Neuronal stem cell (in vitro differentiated cells): ENCODE results near the gene ABO.
A peak's percentile ranks its signal among the peaks of the same experiment; 100 is the strongest.

Experiments used
- DNase-seq: peaks from one replicate; pipeline ENCODE4 v3.0.0-alpha.2; 2013; ENCODE audit warnings: low spot score
- H2AFZ ChIP-seq: one replicate; pipeline ENCODE4 v1.6.1; 2013; ENCODE audit warnings: mild to moderate bottlenecking, low read length, inconsistent platforms
- H2AK5ac ChIP-seq: 2 replicates; pipeline ENCODE4 v1.6.1; 2013; ENCODE audit warnings: low read depth, mild to moderate bottlenecking, inconsistent platforms, low read length, moderate library complexity, mixed read lengths
- H2BK120ac ChIP-seq: 2 replicates; pipeline ENCODE4 v1.6.1; 2013; ENCODE audit warnings: low read depth, mild to moderate bottlenecking, inconsistent platforms, low read length, moderate library complexity, mixed read lengths
- H2BK12ac ChIP-seq: one replicate; pipeline ENCODE4 v1.6.1; 2013; ENCODE audit warnings: low read length, inconsistent platforms
- H2BK15ac ChIP-seq: 2 replicates; pipeline ENCODE4 v1.6.1; 2013; ENCODE audit warnings: mild to moderate bottlenecking, low read length, inconsistent platforms, mixed read lengths
- H2BK5ac ChIP-seq: one replicate; pipeline ENCODE4 v1.6.1; 2013; ENCODE audit warnings: inconsistent platforms, mild to moderate bottlenecking, low read length, moderate library complexity
- H3K14ac ChIP-seq: one replicate; pipeline ENCODE4 v1.6.1; 2013; ENCODE audit warnings: low read length, inconsistent platforms
- H3K18ac ChIP-seq: 2 replicates; pipeline ENCODE4 v1.6.1; 2013; ENCODE audit warnings: low read length, inconsistent platforms
- H3K23ac ChIP-seq: 2 replicates; pipeline ENCODE4 v1.6.1; 2013; ENCODE audit warnings: low read depth, mild to moderate bottlenecking, mixed read lengths, low read length, inconsistent platforms; ENCODE audit not compliant: poor library complexity
- H3K27ac ChIP-seq: replicated peaks from 3 replicates; pipeline ENCODE4 v1.5.1; 2013; ENCODE audit warnings: low read length, inconsistent platforms
- H3K27me3 ChIP-seq, 3 experiments: 2 replicates each; pipeline ENCODE4 v1.6.1; 2013; ENCODE audit warnings: low read length in 3 of 3, mild to moderate bottlenecking in 2 of 3, inconsistent platforms in 1 of 3, low read depth in 1 of 3, mixed read lengths in 1 of 3, moderate library complexity in 1 of 3; ENCODE audit not compliant: control insufficient read depth in 3 of 3, insufficient read depth in 3 of 3
- H3K36me3 ChIP-seq, 2 donors: replicated peaks in 1 of 2; 2 replicates each; pipeline ENCODE4 v1.6.1; 2013; ENCODE audit warnings: low read length in 2 of 2; ENCODE audit not compliant: control insufficient read depth in 2 of 2, insufficient read depth in 2 of 2
- H3K4ac ChIP-seq: 2 replicates; pipeline ENCODE4 v1.6.1; 2013; ENCODE audit warnings: inconsistent platforms, mild to moderate bottlenecking, low read length, moderate library complexity
- H3K4me1 ChIP-seq, 2 donors: 1 replicate in 1 of 2; 2 replicates in 1 of 2; pipeline ENCODE4 v1.6.1; 2013; ENCODE audit warnings: low read length in 2 of 2, low read depth in 1 of 2; ENCODE audit not compliant: control insufficient read depth in 2 of 2, insufficient read depth in 1 of 2
- H3K4me2 ChIP-seq: one replicate; pipeline ENCODE4 v1.6.1; 2013; ENCODE audit warnings: mild to moderate bottlenecking, low read length, inconsistent platforms; ENCODE audit not compliant: insufficient read depth, poor library complexity, severe bottlenecking
- H3K4me3 ChIP-seq, 2 donors: 2 replicates each; pipeline ENCODE4 v1.5.1; 2013; ENCODE audit warnings: low read length in 2 of 2, mild to moderate bottlenecking in 2 of 2, inconsistent platforms in 1 of 2, moderate library complexity in 1 of 2
- H3K79me1 ChIP-seq: one replicate; pipeline ENCODE4 v1.6.1; 2013; ENCODE audit warnings: low read depth, mild to moderate bottlenecking, inconsistent platforms, low read length, moderate library complexity
- H3K9ac ChIP-seq: one replicate; pipeline ENCODE4 v1.6.1; 2013; ENCODE audit warnings: mild to moderate bottlenecking, low read depth, low read length, inconsistent platforms; ENCODE audit not compliant: poor library complexity
- H3K9me3 ChIP-seq, 2 donors: replicated peaks in 1 of 2; 2 replicates each; pipeline versions ENCODE3 to v1.6.1; 2013; ENCODE audit warnings: low read length in 2 of 2, mild to moderate bottlenecking in 2 of 2, inconsistent platforms in 1 of 2, low read depth in 1 of 2, mixed read lengths in 1 of 2, moderate library complexity in 1 of 2; ENCODE audit not compliant: control insufficient read depth in 2 of 2, insufficient read depth in 1 of 2
- H4K8ac ChIP-seq: one replicate; pipeline ENCODE4 v1.6.1; 2013; ENCODE audit warnings: low read depth, mild to moderate bottlenecking, inconsistent platforms, low read length, moderate library complexity
- H4K91ac ChIP-seq: one replicate; pipeline ENCODE4 v1.6.1; 2013; ENCODE audit warnings: low read length, low read depth, mild to moderate bottlenecking, inconsistent platforms; ENCODE audit not compliant: poor library complexity
- WGBS, 2 donors: extraction: QIAGEN DNeasy Blood & Tissue Kit; methylation state at CpG; one replicate each; pipeline ENCODE4 v1.1.7; 2013; ENCODE audit warnings: missing lambda C conversion rate in 2 of 2, mixed read lengths in 1 of 2; ENCODE audit not compliant: insufficient read length in 2 of 2, insufficient replicate concordance in 1 of 2; ENCODE audit errors: extremely low coverage in 2 of 2; 5-methylcytosine and 5-hydroxymethylcytosine counted together

The ABO gene

DNA sequence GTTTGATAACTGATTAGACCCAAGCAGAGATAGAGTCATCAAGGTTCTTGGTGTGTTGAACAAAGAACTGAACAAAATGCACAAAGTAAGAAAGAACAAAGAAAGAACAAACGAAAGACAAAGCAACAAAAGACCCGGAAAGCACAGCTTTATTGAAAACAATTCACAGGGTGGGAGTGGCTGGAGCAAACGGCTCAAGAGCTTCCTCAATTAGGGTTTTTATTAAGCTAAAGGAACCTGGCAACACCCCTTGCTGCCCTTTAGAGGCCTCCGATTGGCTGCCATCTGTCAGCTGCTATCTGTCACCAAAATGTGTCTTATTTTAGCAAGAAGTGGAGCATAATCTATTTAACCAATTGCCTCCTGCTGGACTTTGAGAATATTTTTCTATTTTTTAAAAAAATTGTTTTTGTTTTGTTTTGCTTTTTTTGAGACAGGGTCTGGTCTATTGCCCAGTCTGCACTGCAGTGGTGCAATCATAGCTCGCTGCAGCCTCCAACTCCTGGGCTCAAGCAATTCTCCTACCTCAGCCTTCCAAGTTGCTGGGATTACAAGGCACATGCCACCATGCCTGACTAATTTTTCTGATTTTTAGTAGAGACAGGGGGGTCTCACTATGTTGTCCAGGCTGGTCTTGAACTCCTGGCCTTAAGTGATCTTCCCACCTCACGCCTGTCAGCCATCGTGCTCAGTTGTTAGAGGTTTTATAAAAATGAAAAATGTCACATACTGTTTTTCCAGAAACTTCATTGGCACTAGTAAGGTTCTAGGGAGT is 7.7 kb upstream of the ABO start:
- Histone ChIP-seq H3K27me3 (peaks cover 0 to 39% (median 12%) of the 10 kb centered on the region in 3 experiments), H3K4me3 (no peak overlapping the region), H3K36me3 (no peaks in the 10 kb centered on the region), H2BK5ac (no peak overlapping the region), H3K23ac (no peak overlapping the region), H2AFZ (no peak overlapping the region), H3K4me1 (no peaks in the 10 kb centered on the region), H3K4me2 (no peak overlapping the region), H3K4ac (no peak overlapping the region), H4K91ac (no peak overlapping the region), H2BK12ac (no peak overlapping the region), H3K9me3 (peaks cover 1 to 16% of the 10 kb centered on the region in 2 donors), H3K79me1 (no peaks in the 10 kb centered on the region), H3K14ac (no peak overlapping the region), H3K9ac (no peak overlapping the region), H2BK15ac (no peak overlapping the region), H2AK5ac (no peak overlapping the region), H4K8ac (no peak overlapping the region), H3K18ac (no peak overlapping the region), H3K27ac (no peak overlapping the region), H2BK120ac (no peak overlapping the region)
- no peak for DNase-seq
- no CpG with 5 or more reads among the region's 7 CpGs for WGBS, 2 donors

DNA sequence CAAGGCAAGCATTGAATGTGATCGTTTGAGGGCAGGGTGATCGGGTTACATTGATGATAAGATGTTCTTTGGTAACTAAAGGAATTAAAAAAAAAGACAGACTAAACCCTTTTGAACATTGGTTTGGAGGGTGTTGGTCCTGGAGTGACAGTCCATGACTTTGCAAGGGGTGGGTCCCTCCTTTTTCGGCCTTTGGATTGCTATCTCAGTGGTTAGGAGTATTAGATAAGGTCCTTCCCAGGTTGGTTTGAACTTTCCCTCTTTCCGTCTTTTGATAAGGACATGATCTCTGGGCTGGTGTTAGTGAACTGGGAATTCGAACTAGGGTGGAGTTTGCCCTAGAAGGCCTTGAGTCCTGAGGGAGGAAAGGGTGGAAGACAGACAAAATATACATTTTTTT is 5.4 kb upstream of the ABO start:
- no peak overlapping the region for H2BK5ac ChIP-seq
- no peak overlapping the region for H3K4ac ChIP-seq
- peaks cover 10 to 62% (median 31%) of the 10 kb centered on the region in 3 experiments for H3K27me3 ChIP-seq
- peaks cover 4 to 20% of the 10 kb centered on the region in 2 donors for H3K9me3 ChIP-seq
- H3K4me3 ChIP-seq: no peak overlapping the region
- no peak overlapping the region for H3K18ac ChIP-seq
- no CpG with 5 or more reads among the region's 5 CpGs for WGBS, 2 donors
- H3K36me3 ChIP-seq: no peaks in the 10 kb centered on the region
- no peak overlapping the region for H2AK5ac ChIP-seq
- H4K91ac ChIP-seq: no peak overlapping the region
- H4K8ac ChIP-seq: no peak overlapping the region
- no peak overlapping the region for H3K4me2 ChIP-seq
- H3K9ac ChIP-seq: no peak overlapping the region
- H3K27ac ChIP-seq: no peak overlapping the region
- no peaks in the 10 kb centered on the region for H3K79me1 ChIP-seq
- no peaks in the 10 kb centered on the region for H3K4me1 ChIP-seq
- DNase-seq: no peak
- H2BK15ac ChIP-seq: no peak overlapping the region
- no peak overlapping the region for H2AFZ ChIP-seq
- H3K23ac ChIP-seq: no peak overlapping the region
- H3K14ac ChIP-seq: no peak overlapping the region
- H2BK120ac ChIP-seq: no peak overlapping the region
- H2BK12ac ChIP-seq: no peak overlapping the region

DNA sequence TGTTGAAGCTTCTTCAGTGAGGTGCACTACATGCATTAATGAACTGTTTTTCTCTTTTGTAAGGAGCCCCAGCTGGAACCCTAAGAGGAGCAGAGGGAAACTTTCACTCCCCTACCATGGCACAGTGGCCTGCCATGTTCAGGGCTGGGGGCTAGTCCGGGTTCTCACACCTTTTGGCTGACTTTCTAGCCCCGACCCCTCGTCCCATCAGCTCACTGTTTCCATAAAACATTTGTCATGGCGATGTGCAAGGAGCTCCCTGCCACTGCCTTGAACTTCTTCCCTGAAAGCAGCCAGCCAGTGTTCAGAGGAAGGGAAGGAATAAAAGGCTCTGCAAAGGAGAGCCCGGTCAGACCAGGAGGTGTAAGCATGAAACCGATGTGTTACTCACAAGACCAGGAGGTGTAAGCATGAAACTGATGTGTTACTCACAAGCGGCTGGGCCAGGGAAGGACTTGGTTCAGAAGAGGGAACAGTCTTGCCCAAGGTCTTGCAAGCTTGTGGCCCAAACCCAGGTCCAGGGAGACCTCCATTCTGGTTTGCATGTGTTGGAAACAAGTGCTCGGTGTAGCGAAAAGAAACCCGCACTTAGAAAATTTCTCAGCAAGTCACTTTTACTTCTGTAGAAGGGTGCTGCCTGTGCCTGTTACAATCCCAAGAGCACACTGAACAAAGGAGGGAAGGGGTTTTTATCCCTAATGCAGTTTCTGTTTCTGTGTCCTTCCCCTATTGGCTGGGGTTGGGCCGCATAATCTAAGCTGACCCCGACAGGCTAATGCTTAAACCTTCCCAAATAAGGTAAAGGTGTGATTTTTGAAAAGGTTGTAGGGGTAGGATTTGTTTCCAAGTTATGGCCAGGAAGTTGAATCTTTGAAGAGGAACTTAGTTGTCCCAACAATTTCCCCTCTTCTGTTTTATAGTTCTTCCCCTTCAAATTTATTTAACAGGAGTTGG is 3.4 kb upstream of the ABO start:
- no peak overlapping the region for H3K4me2 ChIP-seq
- no peak overlapping the region for H2BK120ac ChIP-seq
- no peaks in the 10 kb centered on the region for H3K4me1 ChIP-seq
- no peak overlapping the region for H3K14ac ChIP-seq
- no peak for DNase-seq
- H3K79me1 ChIP-seq: no peaks in the 10 kb centered on the region
- H3K9ac ChIP-seq: no peak overlapping the region
- no peak overlapping the region for H3K18ac ChIP-seq
- no peak overlapping the region for H4K91ac ChIP-seq
- WGBS, 2 donors: no CpG with 5 or more reads among the region's 12 CpGs
- H3K27ac ChIP-seq: no peak overlapping the region
- peaks cover 8 to 18% of the 10 kb centered on the region in 2 donors for H3K9me3 ChIP-seq
- H3K4ac ChIP-seq: no peak overlapping the region
- no peak overlapping the region for H2BK15ac ChIP-seq
- H4K8ac ChIP-seq: no peak overlapping the region
- no peak overlapping the region for H2BK5ac ChIP-seq
- no peak overlapping the region for H2AFZ ChIP-seq
- H2BK12ac ChIP-seq: no peak overlapping the region
- no peaks in the 10 kb centered on the region for H3K36me3 ChIP-seq
- no peak overlapping the region for H3K23ac ChIP-seq
- H3K27me3 ChIP-seq: peaks cover 19 to 79% (median 47%) of the 10 kb centered on the region in 3 experiments
- no peak overlapping the region for H2AK5ac ChIP-seq
- no peak overlapping the region for H3K4me3 ChIP-seq

DNA sequence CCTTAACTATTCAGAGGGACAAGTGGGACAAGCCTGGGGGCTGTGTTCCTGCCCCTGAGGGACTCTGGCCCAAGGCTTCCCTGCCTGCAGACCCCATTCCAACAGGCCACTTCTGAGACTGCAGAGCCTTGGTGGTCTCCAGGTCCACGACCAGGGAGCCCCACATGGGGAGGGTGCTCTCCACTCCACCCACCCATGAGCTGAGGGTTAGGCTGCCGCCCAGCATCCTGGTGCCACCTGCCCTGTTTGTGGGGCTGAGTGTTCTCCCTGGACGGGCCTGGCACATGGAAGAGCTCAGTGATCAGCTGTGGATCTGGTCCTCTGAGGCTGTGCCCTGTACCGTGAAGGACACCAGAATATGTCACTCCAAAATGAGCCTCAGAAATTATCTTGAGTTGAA is 2.5 kb upstream of the ABO start:
- H3K4me3 ChIP-seq: peak overlapping the region in 1 of 2 donors; percentile 66
- H2BK5ac ChIP-seq: no peak overlapping the region
- H2BK120ac ChIP-seq: no peak overlapping the region
- DNase-seq: no peak
- peaks cover 19 to 87% (median 53%) of the 10 kb centered on the region in 3 experiments for H3K27me3 ChIP-seq
- H3K4ac ChIP-seq: no peak overlapping the region
- no peak overlapping the region for H2BK15ac ChIP-seq
- no peak overlapping the region for H4K8ac ChIP-seq
- no peak overlapping the region for H2AFZ ChIP-seq
- H3K18ac ChIP-seq: no peak overlapping the region
- WGBS, 2 donors: no CpG with 5 or more reads among the region's 4 CpGs
- H3K23ac ChIP-seq: no peak overlapping the region
- no peaks in the 10 kb centered on the region for H3K79me1 ChIP-seq
- H3K9me3 ChIP-seq: peaks cover 8 to 18% of the 10 kb centered on the region in 2 donors
- no peak overlapping the region for H3K27ac ChIP-seq
- H3K4me2 ChIP-seq: no peak overlapping the region
- no peaks in the 10 kb centered on the region for H3K4me1 ChIP-seq
- H4K91ac ChIP-seq: no peak overlapping the region
- no peak overlapping the region for H2AK5ac ChIP-seq
- H3K14ac ChIP-seq: no peak overlapping the region
- H2BK12ac ChIP-seq: no peak overlapping the region
- H3K9ac ChIP-seq: no peak overlapping the region
- no peaks in the 10 kb centered on the region for H3K36me3 ChIP-seq
